ENCODE results near the gene TRAM2.

Gene TRAM2

DNA sequence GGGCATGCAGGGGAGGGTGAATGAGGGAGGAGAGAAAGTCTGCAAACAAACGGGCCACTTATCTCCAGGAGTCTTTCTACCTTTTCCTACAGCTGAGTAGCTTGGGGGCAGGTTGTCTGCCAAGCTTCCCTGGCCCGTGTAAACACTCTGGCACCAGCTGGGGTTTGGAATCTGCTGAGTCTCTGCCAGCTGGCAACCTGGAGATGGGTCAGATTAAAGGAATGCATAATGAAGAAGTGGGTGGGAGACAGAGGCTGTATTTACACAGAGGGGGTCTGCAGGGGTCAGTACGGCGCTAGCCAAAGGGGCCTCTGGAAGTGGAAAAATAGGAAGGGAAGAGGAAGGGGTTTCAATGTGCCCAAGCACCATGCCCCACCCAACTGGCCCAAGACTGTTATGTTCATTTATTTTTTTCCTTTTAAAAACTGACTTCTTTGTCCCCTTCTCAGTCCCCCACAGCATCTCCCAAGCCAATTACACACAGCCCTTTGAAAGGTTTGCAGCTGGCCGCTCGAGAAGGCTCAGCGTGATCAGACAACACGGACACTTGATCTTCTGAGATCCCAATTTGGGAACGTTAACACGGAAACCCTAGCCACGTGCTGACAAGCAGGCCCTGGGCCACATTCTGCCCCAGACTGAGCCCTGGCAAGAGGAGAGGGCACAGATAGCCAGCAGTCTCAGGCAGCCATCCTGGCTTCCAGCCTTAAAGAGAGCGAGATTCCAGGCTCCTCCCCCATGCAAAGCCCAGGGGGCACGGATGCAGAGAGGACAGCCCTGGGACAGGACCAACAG lies 25.2 kb downstream of the TRAM2 start:
- Mint-ChIP-seq H3K27ac (peak overlapping the region; percentile 95 to 97 (median 97)), H3K9me3 (no peaks in the 10 kb centered on the region), H3K27me3 (ENCODE audit: low read depth) (no peaks in the 10 kb centered on the region), H3K4me3 (peak overlapping the region; percentile 63 to 74 (median 70)), H3K4me1 (peaks cover 68% of the 10 kb centered on the region), H3K36me3 (ENCODE audit: low read depth) (peaks cover 4% of the 10 kb centered on the region)
- TF ChIP-seq, protein P1, sequence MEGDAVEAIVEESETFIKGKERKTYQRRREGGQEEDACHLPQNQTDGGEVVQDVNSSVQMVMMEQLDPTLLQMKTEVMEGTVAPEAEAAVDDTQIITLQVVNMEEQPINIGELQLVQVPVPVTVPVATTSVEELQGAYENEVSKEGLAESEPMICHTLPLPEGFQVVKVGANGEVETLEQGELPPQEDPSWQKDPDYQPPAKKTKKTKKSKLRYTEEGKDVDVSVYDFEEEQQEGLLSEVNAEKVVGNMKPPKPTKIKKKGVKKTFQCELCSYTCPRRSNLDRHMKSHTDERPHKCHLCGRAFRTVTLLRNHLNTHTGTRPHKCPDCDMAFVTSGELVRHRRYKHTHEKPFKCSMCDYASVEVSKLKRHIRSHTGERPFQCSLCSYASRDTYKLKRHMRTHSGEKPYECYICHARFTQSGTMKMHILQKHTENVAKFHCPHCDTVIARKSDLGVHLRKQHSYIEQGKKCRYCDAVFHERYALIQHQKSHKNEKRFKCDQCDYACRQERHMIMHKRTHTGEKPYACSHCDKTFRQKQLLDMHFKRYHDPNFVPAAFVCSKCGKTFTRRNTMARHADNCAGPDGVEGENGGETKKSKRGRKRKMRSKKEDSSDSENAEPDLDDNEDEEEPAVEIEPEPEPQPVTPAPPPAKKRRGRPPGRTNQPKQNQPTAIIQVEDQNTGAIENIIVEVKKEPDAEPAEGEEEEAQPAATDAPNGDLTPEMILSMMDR (IDR thresholded peaks at IDR 0.05; ENCODE audit: unreplicated experiment in 3 of 3), result no peak

- Mint-ChIP-seq H3K4me3 (peak overlapping the region in 1 of 3 experiments; percentile 13), H3K9me3 (no peaks in the 10 kb centered on the region), H3K36me3 (ENCODE audit: low read depth) (peaks cover 4% of the 10 kb centered on the region), H3K27ac (peak overlapping the region; percentile 95 to 97 (median 97)), H3K4me1 (peaks cover 71% of the 10 kb centered on the region), H3K27me3 (ENCODE audit: low read depth) (no peaks in the 10 kb centered on the region)
- TF ChIP-seq, protein P1 (IDR thresholded peaks at IDR 0.05; ENCODE audit: unreplicated experiment in 3 of 3), result no peak
Measured at GRCh38 chr6:52550870-52551269, 26.0 kb downstream of the TRAM2 start.

DNA sequence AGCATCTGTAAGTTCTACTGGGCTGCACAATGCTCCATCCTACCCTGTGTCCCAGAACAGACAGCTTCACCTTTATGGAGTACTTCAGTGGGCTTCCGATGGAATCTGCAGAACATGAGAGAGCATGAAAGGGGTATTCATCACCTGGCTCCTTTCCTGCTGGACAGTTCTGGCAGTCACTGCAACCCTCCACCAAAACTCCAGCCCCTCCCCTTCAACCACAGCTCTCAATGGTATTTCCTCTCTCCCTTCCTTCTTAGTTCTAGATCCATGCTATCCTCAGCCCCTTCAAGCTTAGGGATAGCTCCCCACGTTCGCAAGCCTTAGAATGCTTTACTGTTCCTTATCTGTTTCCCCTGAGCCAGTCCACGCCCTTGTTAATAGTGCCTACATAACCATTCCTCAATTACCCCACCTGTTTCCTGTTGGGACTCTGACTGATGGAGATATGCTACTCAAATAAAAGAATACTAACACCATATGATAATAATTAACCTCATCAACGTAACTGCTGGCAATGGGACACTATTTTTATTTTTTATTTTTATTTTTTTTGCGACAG lies 26.8 kb downstream of the TRAM2 start:
- TF ChIP-seq, protein P1 (IDR thresholded peaks at IDR 0.05; ENCODE audit: unreplicated experiment in 3 of 3), result no peak
- Mint-ChIP-seq H3K9me3 (no peaks in the 10 kb centered on the region), H3K4me1 (peaks cover 73% of the 10 kb centered on the region), H3K27me3 (ENCODE audit: low read depth) (no peaks in the 10 kb centered on the region), H3K36me3 (ENCODE audit: low read depth) (peaks cover 4% of the 10 kb centered on the region), H3K4me3 (no peak overlapping the region), H3K27ac (peak overlapping the region; percentile 63 to 82 (median 75))

DNA sequence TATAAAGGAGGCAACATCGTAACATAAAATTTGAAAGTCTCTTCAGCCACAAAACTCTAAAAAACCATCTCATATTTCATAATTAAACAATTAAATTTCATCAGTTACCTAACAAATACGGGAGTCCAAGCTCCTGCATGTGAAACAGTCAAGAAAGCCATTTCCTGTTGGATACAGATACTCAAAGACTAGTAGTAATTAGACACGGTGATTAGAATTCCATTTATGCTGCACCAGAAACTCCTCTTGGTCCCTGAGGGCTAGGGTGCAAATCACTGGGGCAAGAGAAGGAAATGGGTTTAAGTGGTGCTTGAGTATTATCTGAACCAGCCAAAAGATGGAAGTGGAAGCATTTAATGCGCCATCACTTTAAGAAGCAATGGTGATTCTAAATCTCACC lies 27.4 kb downstream of the TRAM2 start:
- Mint-ChIP-seq H3K27me3 (ENCODE audit: low read depth) (no peaks in the 10 kb centered on the region), H3K36me3 (ENCODE audit: low read depth) (peaks cover 4% of the 10 kb centered on the region), H3K27ac (peak overlapping the region; percentile 63 to 82 (median 75)), H3K4me1 (peaks cover 78% of the 10 kb centered on the region), H3K4me3 (no peak overlapping the region), H3K9me3 (no peaks in the 10 kb centered on the region)
- TF ChIP-seq, protein P1 (IDR thresholded peaks at IDR 0.05; ENCODE audit: unreplicated experiment in 3 of 3), result no peak

GRCh38 chr6:52548999-52549398 lies 27.9 kb downstream of the TRAM2 start:
- H3K36me3 Mint-ChIP-seq (ENCODE audit: low read depth), result peaks cover 4% of the 10 kb centered on the region
- H3K4me3 Mint-ChIP-seq, result no peak overlapping the region
- H3K27me3 Mint-ChIP-seq (ENCODE audit: low read depth), result no peaks in the 10 kb centered on the region
- peaks cover 82% of the 10 kb centered on the region for H3K4me1 Mint-ChIP-seq
- TF ChIP-seq, protein P1 (IDR thresholded peaks at IDR 0.05; ENCODE audit: unreplicated experiment in 3 of 3), result no peak
- peak overlapping the region in 2 of 3 experiments; percentile 75 to 82 for H3K27ac Mint-ChIP-seq
- no peaks in the 10 kb centered on the region for H3K9me3 Mint-ChIP-seq
